GM12878 (cell line): ENCODE measurements around the gene CELSR2. TPM values are rescaled to one million over a fixed set of nuclear protein-coding genes. Genes with fewer than 3 reads are reported as not detected.

ENCODE experiments used
- ATAC-seq: fragments of 200-7000 bp; cut with Tn5 transposase; 3 replicates; pipeline ENCODE4 v1.9.1; 2020; ENCODE audit warnings: mild to moderate bottlenecking, moderate library complexity
- BruUV-seq: library from RNA; stranded (reverse); fragments of 400-500 nt; replicated peaks from 2 replicates; lab custom pipeline; 2021; lab: Mats Ljungman, UMichigan
- CTCF ChIA-PET: fragments of 300-600 bp; sonication (Branson Sonifier 250); formaldehyde crosslinking; extraction: SDS; loops from one replicate; lab custom pipeline; 2021; ENCODE audit warnings: inconsistent platforms; lab: Yijun Ruan, JAX
- POLR2A ChIA-PET: fragments of 350-600 bp; formaldehyde crosslinking; extraction: SDS; loops from one replicate; lab custom pipeline; 2021; ENCODE audit warnings: inconsistent platforms; lab: Charles Lee
- RAD21 ChIA-PET: fragments of 300-600 bp; sonication (Branson Sonifier 250); formaldehyde crosslinking; loops from one replicate; lab custom pipeline; 2023; ENCODE audit warnings: antibody characterized with exemption; ENCODE audit not compliant: unreplicated experiment; lab: Charles Lee
- SMC1A ChIA-PET: fragments of 300-600 bp; sonication (Branson Sonifier 250); formaldehyde crosslinking; loops from one replicate; lab custom pipeline; 2023; ENCODE audit not compliant: unreplicated experiment, uncharacterized antibody; lab: Charles Lee
- DNase-seq: peaks from one replicate; pipeline ENCODE4 v3.0.0-alpha.2; 2011; ENCODE audit warnings: low read depth, low spot score
- FAIRE-seq: peaks from 3 replicates; lab custom pipeline; 2011; peaks lifted over from hg19 to GRCh38; lab: Jason Lieb, UNC
- H2AFZ ChIP-seq: 2 replicates; pipeline ENCODE4 v1.6.0; 2011; ENCODE audit warnings: low read depth, low read length, control low read depth; ENCODE audit not compliant: control insufficient read depth
- H3K27ac ChIP-seq: 2 replicates; pipeline ENCODE4 v1.5.1; 2011; ENCODE audit warnings: control low read depth; ENCODE audit not compliant: control insufficient read depth, insufficient read depth
- H3K27me3 ChIP-seq, 2 experiments: replicated peaks in 1 of 2; 2 replicates each; pipeline versions ENCODE4 v1.6.0 to v1.6.1; 2011; ENCODE audit warnings: low read length in 1 of 2; ENCODE audit not compliant: control insufficient read depth in 2 of 2, insufficient read depth in 2 of 2
- H3K36me3 ChIP-seq, 2 experiments: 2 replicates each; pipeline ENCODE4 v1.5.1; 2011; ENCODE audit warnings: low read length in 1 of 2; ENCODE audit not compliant: control insufficient read depth in 2 of 2, insufficient read depth in 2 of 2
- H3K4me1 ChIP-seq: 2 replicates; pipeline ENCODE4 v1.6.1; 2011; ENCODE audit warnings: mild to moderate bottlenecking, low read length, moderate library complexity, mixed read lengths; ENCODE audit not compliant: control insufficient read depth, insufficient read depth
- H3K4me2 ChIP-seq: 2 replicates; pipeline ENCODE4 v1.6.0; 2011; ENCODE audit warnings: control low read depth; ENCODE audit not compliant: control insufficient read depth, insufficient read depth
- H3K4me3 ChIP-seq: fragments of 200-600 bp; sonication (generic); 2 replicates; pipeline ENCODE4 v1.5.1; 2016
- H3K79me2 ChIP-seq: 2 replicates; pipeline ENCODE4 v1.6.0; 2011; ENCODE audit warnings: low read length; ENCODE audit not compliant: control insufficient read depth, insufficient read depth
- H3K9ac ChIP-seq: 2 replicates; pipeline ENCODE4 v1.8.0; 2011; ENCODE audit warnings: low read length, control low read depth, mixed read lengths; ENCODE audit not compliant: control insufficient read depth, insufficient read depth
- H3K9me3 ChIP-seq: replicated peaks from 3 replicates; pipeline ENCODE4 v1.5.1; 2011; ENCODE audit warnings: mild to moderate bottlenecking, low read length; ENCODE audit not compliant: control insufficient read depth, insufficient read depth
- H4K20me1 ChIP-seq: 2 replicates; pipeline ENCODE4 v1.6.0; 2011; ENCODE audit not compliant: control insufficient read depth, insufficient read depth
- ELK1 ChIP-seq: IDR thresholded peaks from 2 replicates; pipeline ENCODE4 v1.6.1; 2012; ENCODE audit warnings: low read depth, low read length, improper control_type of control experiment
- NRF1 ChIP-seq: conservative IDR thresholded peaks from 2 replicates; pipeline ENCODE4 v1.6.1; 2011; ENCODE audit warnings: mild to moderate bottlenecking, low read depth, low read length, improper control_type of control experiment
- PML ChIP-seq: IDR thresholded peaks from 2 replicates; pipeline ENCODE4 v1.6.1; 2012; ENCODE audit warnings: low read length, inconsistent platforms
- SMARCA5 ChIP-seq: fragments of 450-650 bp; IDR thresholded peaks from 2 replicates; pipeline ENCODE4 v1.6.1; 2017; ENCODE audit warnings: mild to moderate bottlenecking
- SRF ChIP-seq, 2 experiments: IDR thresholded peaks; 2 replicates each; pipeline ENCODE4 v1.6.1; 2011; ENCODE audit warnings: low read depth in 2 of 2, low read length in 2 of 2, mild to moderate bottlenecking in 1 of 2, moderate library complexity in 1 of 2
- WGBS: methylation state at CpG from one replicate; pipeline ENCODE4 v1.1.6; 2016; ENCODE audit warnings: low lambda C conversion rate; ENCODE audit not compliant: insufficient replicate concordance, insufficient coverage; ENCODE audit errors: missing lambda C conversion rate; 5-methylcytosine and 5-hydroxymethylcytosine counted together
- in situ Hi-C: fragments of 300-500 bp; cut with MboI; formaldehyde crosslinking; loops from 9 replicates; pipeline ENCODE4 v1.14.3; 2018; ENCODE audit warnings: mixed read lengths
- intact Hi-C: fragments of 100-400 bp; cut with micrococcal nuclease; formaldehyde crosslinking; loops from one replicate; pipeline ENCODE4 v1.14.2; 2022; ENCODE audit not compliant: unreplicated experiment
- polyA plus RNA-seq, 11 experiments: library from polyadenylated mRNA; depleted of rRNA in 4 of 11; unstranded in 6 of 11; stranded (reverse) in 5 of 11; fragments of >200 nt; fragmentation: Nextera tagmentation in 4 of 11; fragmentation: Illumina TruSeq in 1 of 11; extraction: Ambion mirVana in 4 of 11; extraction: Trizol in 1 of 11; gene quantifications; 1 replicate in 1 of 11; 2 replicates in 10 of 11; pipeline versions ENCODE4 v1.2.1 to v1.2.3, GENCODE V29; 2011 to 2016; ENCODE audit warnings: inconsistent platforms in 2 of 11, missing spikeins in 2 of 11, low read depth in 1 of 11
- total RNA-seq, 4 experiments: library from RNA; depleted of rRNA in 3 of 4; stranded (reverse); fragments of >200 nt in 3 of 4; fragmentation: Illumina TruSeq in 1 of 4; extraction: Trizol in 1 of 4; gene quantifications; 2 replicates each; pipeline versions ENCODE4 v1.2.1 to v1.2.3, GENCODE V29; 2013 to 2021
- TF ChIP-seq, protein P1 (sequence below): fragments of 450-650 bp; IDR thresholded peaks from 2 replicates; pipeline ENCODE4 v1.6.1; 2017; ENCODE audit warnings: low read depth, mild to moderate bottlenecking, moderate library complexity

Gene CELSR2
- total and polyA plus RNA-seq, 10 of the 15 experiments (the other 5 are each of a cell fraction or from before 2014, with no cell fraction given), result under 0.01 to 0.15 (median 0.04) TPM; not detected in 2

- ChIA-PET SMC1A (interaction anchor here (1.1 kb wide), 1 partner anchor 11 kb away, joined by 3 read pairs; no protein-coding TSS in a partner anchor), CTCF (interaction anchor here (0.7 kb wide), 1 partner anchor 243 kb away, joined by 4 read pairs; no protein-coding TSS in a partner anchor)
These were observed 40.8 kb downstream of the CELSR2 start for GRCh38 chr1:109290137-109290536.

More at GRCh38 chr1:109290137-109290536, 40.8 kb downstream of the CELSR2 start:
- Histone ChIP-seq H3K4me2 (no peak overlapping the region), H3K4me3 (no peak overlapping the region), H2AFZ (no peak overlapping the region), H3K27me3 (peaks cover 0 to 1% of the 10 kb centered on the region in 2 experiments; a peak in 2 of 4 replicates), H3K4me1 (peaks cover 5% of the 10 kb centered on the region; the same call in 1 of the 2 replicates), H3K9ac (no peak overlapping the region), H3K79me2 (no peaks in the 10 kb centered on the region), H3K9me3 (no peaks in the 10 kb centered on the region), H4K20me1 (no peaks in the 10 kb centered on the region), H3K27ac (no peak overlapping the region), H3K36me3 (no peaks in the 10 kb centered on the region)
- in situ Hi-C loops (no loop called here), intact Hi-C loops (no loop called here)
- DNase-seq (no peak), ATAC-seq (no peak), FAIRE-seq (no peak)
- WGBS, result 76% methylated on average over 1 of the region's 1 CpG
- ChIA-PET RAD21 (no interaction called here), POLR2A (no interaction called here)
- TF ChIP-seq, protein P1, sequence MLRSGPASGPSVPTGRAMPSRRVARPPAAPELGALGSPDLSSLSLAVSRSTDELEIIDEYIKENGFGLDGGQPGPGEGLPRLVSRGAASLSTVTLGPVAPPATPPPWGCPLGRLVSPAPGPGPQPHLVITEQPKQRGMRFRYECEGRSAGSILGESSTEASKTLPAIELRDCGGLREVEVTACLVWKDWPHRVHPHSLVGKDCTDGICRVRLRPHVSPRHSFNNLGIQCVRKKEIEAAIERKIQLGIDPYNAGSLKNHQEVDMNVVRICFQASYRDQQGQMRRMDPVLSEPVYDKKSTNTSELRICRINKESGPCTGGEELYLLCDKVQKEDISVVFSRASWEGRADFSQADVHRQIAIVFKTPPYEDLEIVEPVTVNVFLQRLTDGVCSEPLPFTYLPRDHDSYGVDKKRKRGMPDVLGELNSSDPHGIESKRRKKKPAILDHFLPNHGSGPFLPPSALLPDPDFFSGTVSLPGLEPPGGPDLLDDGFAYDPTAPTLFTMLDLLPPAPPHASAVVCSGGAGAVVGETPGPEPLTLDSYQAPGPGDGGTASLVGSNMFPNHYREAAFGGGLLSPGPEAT, result no peak
- no peak for TF ChIP-seq NRF1
- no peak for TF ChIP-seq SMARCA5
- TF ChIP-seq ELK1, result no peak
- no peak for TF ChIP-seq PML
- TF ChIP-seq SRF (IDR thresholded peaks at IDR 0.05; ENCODE audit: low read depth in 2 of 2, low read length in 2 of 2), result no peak
- no TSS peak for BruUV-seq
